SK-MEL-5 (cell line): Measurements from ENCODE around the gene AFAP1L1. TPM values are rescaled to one million over a fixed set of nuclear protein-coding genes. Genes with fewer than 3 reads are reported as not detected.

Experiments used
- DNase-seq: peaks from one replicate; pipeline ENCODE4 v3.0.0-alpha.2; 2016; ENCODE audit warnings: low read depth, low spot score
- in situ Hi-C: cut with HindIII; loops from 2 replicates; pipeline ENCODE4 v1.10.0; 2016; ENCODE audit warnings: low sequenced_read_pairs, high pct_unique_total_duplicates, low pct_unique_long_range_greater_than_20kb
- total RNA-seq: library from RNA; depleted of rRNA; stranded (reverse); fragments of >200 nt; shearing (Covaris generic); gene quantifications from 2 replicates; pipeline ENCODE4 v1.2.3, GENCODE V29; 2014

AFAP1L1 gene
- total RNA-seq, 1 experiment from 2014 or later = 18.0 TPM

DNA sequence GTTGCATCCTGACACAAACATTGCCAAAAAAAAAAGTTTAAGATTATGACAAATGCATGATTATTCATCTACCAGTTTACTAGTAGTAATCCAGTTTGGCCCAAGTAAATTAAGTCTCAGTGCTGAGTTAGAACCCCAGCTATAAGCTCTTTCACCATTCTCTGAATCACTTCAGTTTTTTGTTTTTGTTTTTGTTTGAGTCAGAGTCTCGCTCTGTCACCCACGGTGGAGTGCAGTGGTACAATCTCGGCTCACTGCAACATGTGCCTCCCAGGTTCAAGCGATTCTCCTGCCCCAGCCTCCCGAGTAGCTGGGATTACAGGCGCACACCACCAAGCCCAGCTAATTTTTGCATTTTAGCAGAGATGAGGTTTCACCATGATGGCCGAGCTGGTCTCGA, 84.7 kb downstream of the AFAP1L1 start:
- DNase-seq = no peak
- in situ Hi-C loops = no loop called here

DNA sequence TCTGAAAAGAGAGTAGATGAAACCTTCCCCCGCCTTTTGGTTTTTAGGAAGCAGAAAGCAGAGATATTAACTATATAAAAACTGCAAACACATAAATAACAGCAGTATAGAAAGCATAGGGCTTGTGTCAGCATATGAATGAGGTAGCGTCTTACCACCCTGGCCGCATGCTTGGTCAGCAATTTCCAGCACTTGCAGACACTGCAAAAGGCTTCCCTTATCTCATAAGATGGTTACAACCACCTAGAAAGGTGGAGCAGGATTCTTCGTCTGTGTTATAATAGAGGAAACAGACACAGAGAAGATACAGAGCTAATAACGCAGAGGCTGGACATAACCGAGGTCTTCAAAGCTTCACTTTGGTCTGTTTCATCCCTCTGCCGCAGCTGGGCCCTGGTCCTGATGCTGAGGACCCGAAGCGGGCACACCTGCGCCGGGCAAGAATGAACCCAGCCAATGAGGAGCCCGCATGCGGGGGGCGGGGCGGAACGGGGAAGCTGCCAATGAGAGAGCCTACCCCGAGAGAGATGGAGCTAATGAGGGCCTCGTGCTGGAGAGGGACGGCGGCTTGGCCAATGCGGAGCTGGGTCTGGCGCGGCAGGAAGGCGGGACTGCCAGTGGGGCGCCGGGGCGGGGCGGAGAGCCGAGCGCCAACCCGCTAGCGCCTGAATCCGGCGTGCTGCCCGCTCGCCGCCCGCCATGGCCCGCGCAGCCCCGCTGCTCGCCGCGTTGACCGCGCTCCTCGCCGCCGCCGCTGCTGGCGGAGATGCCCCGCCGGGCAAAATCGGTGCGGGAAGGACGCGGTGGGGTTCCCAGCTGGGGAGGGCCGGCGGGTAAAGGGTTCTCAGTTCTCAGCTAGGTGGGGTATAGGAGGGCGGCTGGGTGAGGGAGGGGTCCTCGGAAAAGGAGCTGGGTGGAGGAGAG, 86.0 kb downstream of the AFAP1L1 start, which contains the start of gene PCYOX1L:
Gene PCYOX1L, plus strand, starts transcription at position 677 of the 924 bp plus-strand sequence. Its CDS starts 23 bp downstream, at position 700.
- in situ Hi-C loops = no loop called here
- DNase-seq = peak; percentile 93

DNA sequence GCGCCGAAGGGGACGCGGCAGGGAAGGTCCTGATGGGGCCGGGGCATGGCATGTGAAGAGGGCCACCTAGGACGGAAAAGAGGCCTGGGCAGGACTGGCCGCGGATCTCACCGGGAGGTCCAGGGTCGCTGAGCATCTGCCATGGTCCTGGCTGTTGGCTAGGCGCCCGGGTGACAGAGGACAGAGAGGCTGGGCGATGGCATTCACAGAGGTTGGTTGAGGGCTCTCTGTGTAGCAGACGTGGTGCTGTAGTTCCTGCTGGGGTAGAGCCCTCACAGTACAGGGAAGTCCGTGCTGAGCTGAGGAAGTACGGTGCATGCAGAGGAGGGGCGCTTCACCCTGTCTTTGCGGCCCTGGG, 86.6 kb downstream of the AFAP1L1 start:
- no peak for DNase-seq
- in situ Hi-C loops = no loop called here

DNA sequence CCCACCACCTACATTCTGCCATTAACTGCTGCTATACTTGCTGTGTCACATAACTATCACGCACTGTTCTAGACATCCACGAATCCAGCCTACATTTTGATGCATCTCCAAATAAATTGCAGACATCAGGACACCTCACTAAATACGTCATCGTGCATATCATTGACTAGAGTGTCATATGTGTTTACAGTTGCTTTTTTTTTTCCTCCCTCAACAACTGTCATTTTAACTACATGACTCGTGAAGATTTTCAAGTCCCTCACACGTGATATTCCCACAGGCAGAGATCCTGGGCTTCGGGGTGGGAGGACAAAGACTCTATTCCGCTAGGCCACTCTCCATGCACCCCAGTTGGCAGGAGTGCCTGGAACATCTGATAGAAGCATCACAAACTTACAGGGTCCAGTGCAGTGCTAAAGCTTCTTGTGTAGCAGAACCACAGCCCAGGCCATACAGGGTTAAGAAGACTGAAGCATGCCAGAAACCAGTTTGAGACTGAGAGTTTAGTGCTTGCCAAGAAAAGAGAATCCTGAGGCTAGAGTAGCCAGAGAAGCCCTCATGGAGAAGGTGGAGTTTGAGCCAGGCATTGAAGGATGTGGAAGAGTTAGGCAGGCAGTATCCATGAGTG, 87.3 kb downstream of the AFAP1L1 start:
- in situ Hi-C loops = no loop called here
- DNase-seq = no peak

- DNase-seq = no peak
- in situ Hi-C loops = no loop called here
Observed at GRCh38 chr5:149360272-149360671, 88.6 kb downstream of the AFAP1L1 start.

DNA sequence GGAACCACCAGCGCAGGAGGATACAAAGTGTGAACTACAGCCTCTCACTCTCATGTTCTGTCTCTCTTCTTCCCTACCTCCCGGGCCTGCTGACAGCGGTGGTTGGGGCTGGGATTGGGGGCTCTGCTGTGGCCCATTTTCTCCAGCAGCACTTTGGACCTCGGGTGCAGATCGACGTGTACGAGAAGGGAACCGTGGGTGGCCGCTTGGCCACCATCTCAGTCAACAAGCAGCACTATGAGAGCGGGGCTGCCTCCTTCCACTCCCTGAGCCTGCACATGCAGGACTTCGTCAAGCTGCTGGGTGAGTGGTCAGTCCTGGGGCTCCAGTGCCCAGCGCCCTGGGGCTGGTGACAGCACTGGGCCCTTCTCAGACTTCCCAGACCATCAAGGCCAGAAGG, 90.9 kb downstream of the AFAP1L1 start:
- DNase-seq = no peak
- in situ Hi-C loops = no loop called here

GRCh38 chr5:149363358-149363757, 91.7 kb downstream of the AFAP1L1 start:
- in situ Hi-C loops = no loop called here

GRCh38 chr5:149363936-149364335, 92.3 kb downstream of the AFAP1L1 start:
- no peak for DNase-seq
- in situ Hi-C loops = no loop called here

More at GRCh38 chr5:149363358-149363757, 91.7 kb downstream of the AFAP1L1 start:
- no peak for DNase-seq

DNA sequence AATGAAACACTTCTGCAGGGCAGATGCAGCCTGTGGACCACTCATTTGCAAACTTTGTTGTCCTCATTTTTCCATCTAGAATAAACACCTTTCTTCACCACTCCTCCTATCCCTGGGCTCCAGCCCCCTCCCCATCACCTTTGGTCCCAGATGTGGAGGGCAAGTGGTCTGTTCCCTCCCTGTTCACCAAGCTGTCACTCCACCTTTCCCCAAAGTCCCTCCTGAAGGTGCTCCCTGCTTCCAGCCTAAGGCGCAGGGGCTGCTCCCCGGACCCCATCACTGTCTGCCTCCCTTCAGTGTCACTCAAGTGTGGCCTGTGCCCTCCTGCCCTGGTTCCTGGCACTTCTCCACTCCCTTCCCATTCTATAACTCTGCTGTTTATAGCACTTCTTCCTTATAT, 93.1 kb downstream of the AFAP1L1 start:
- in situ Hi-C loops = no loop called here
- no peak for DNase-seq

GRCh38 chr5:149365418-149365817, 93.8 kb downstream of the AFAP1L1 start:
- in situ Hi-C loops = no loop called here

DNA sequence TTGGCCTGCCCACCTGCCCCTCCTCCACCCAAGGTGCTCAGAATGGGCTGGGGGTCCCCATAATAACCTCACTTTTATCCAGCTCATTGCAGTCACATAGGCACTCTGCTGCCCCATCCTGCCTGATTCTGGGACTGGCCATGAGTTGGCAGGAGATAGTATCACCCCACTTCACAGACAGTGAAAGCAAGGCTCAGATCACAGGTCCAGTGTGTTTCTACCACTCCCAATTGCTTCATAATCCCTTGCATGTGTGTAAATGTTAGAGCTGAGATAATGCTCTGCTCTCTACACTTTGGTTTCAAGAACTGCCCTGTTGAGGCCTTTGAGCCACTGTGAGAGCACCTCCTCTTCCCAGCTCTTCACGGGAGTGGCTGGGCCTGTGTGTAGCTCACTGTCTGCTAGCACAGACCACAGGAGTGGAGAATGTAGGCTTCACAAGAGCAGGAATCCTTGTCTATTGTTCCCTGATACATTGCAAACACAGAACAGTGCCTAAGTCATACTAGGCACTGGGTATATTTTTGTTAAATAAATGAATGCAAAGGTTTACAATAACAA, 94.6 kb downstream of the AFAP1L1 start:
- no peak for DNase-seq
- in situ Hi-C loops = no loop called here

More at GRCh38 chr5:149365418-149365817, 93.8 kb downstream of the AFAP1L1 start:
- no peak for DNase-seq

DNA sequence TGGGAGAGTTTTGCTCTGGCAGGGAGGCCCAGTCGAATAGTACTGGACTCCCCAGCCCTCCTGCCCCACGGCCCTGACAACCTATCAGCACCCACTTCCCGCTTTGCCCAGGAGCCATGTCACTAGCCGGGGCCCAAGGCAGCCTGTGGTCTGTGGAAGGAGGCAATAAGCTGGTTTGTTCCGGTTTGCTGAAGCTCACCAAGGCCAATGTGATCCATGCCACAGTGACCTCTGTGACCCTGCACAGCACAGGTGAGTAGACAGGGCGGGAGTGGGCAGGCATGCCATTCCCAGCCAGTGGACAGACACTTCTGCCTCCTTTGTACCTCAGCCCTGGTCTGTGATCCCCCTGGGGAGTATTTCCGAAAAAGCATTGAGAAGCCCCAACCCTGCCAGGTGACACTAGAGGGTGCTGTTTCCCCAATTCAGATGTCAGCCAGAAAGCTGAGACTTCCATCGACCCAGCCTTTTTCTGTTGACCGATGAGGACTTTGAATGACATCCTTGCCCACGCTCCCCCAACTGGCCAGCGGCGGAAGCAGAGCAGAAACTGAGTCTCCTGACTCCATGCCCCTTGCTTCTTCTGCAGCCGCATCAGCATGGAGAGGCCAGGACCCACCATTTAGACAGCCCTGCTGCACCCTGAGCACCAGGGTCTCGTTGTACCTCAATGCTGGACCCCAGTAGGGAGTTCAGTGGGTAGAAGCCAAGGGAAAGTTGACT, 95.8 kb downstream of the AFAP1L1 start:
- in situ Hi-C loops = no loop called here
- DNase-seq = peak; percentile 87

DNA sequence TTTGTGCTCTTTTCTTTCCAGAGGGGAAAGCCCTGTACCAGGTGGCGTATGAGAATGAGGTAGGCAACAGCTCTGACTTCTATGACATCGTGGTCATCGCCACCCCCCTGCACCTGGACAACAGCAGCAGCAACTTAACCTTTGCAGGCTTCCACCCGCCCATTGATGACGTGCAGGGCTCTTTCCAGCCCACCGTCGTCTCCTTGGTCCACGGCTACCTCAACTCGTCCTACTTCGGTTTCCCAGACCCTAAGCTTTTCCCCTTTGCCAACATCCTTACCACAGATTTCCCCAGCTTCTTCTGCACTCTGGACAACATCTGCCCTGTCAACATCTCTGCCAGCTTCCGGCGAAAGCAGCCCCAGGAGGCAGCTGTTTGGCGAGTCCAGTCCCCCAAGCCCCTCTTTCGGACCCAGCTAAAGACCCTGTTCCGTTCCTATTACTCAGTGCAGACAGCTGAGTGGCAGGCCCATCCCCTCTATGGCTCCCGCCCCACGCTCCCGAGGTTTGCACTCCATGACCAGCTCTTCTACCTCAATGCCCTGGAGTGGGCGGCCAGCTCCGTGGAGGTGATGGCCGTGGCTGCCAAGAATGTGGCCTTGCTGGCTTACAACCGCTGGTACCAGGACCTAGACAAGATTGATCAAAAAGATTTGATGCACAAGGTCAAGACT, 96.5 kb downstream of the AFAP1L1 start:
- DNase-seq = no peak
- in situ Hi-C loops = no loop called here

DNA sequence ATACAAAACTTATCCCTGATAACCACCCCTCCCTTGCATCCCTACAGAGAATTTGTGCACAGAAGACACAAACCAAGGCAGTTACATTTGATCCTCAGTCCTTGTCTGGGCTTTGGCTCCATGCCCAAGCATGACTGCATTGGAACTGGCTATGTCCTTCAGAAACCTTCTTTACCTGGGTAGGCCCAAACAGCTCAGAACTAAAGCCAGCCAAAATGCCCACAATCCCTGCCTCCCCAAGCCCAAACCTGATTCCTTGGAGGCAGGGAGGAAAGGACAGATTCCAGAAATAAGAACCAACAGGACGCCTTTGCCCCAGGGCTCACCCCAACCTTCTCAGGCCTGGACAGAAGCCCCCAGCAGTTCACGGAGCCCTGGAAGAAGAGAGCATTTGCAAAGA, 99.2 kb downstream of the AFAP1L1 start:
- DNase-seq = no peak
- in situ Hi-C loops = no loop called here

DNA sequence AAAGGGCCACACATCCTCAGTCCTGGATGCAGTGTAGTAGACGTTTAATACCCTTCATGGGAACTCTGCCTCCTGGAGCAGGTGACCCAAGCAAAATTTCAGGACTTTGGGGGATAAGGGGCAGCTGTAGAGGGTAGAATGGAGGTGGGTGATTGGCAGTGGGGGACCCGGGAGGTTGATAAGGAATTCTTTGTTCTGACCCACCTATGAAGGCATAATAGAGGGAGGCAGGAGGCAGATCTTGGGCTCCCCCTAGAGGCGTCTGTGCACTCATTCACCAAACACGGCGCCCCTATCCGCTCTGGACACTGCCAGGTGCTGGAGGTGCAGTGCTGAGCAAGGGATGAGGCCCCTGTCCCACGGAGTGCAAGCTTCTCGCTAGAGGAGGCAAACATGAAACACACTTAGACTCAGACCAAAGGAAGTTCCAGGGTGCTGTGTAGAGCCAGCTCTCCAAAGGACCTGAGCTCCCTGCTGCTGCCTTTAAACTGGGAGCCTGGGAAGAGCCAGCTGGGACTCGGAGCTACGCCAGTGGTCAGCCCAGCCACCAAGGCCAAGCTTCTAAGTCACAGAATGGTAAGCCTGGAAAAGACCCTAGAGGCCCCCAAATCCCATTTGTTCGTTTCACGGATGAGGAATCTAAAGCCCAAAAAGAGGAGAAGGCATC, 99.8 kb downstream of the AFAP1L1 start:
- in situ Hi-C loops = no loop called here
- DNase-seq = peak; percentile 70

GRCh38 chr5:149372076-149372795, 100.6 kb downstream of the AFAP1L1 start:
- in situ Hi-C loops = no loop called here
- DNase-seq = no peak
